Hypothalamus (tissue), 51 donors: ENCODE measurements around the gene MINK1.

ENCODE experiments used
- DNase-seq, 51 donors: peaks; one replicate each; lab custom pipeline; 2025; lab: John Stamatoyannopoulos, UW

Gene MINK1

DNA sequence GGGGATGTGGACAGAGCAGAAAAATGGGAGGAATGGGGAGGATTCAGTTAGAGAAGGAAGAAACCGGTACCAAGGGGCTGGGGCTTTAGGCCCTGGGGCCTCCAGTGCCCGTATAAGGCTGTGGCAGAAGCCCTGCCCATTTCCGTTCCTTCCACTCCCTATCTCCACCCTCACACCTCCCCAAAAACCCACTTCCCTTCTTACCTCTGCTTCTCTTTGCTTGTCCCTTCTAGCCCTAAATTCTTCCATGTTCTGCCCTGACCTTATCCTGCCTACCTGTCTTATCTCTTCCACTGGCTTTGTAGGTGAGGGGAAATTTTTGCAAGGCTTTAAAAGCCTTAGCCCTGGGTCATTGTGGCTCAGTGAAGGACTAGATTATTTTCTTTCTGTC, 111.0 kb downstream of the MINK1 start:
- DNase-seq, result no peak

- no peak for DNase-seq
Observed at GRCh38 chr17:4944554-4945175, 111.5 kb downstream of the MINK1 start.

DNA sequence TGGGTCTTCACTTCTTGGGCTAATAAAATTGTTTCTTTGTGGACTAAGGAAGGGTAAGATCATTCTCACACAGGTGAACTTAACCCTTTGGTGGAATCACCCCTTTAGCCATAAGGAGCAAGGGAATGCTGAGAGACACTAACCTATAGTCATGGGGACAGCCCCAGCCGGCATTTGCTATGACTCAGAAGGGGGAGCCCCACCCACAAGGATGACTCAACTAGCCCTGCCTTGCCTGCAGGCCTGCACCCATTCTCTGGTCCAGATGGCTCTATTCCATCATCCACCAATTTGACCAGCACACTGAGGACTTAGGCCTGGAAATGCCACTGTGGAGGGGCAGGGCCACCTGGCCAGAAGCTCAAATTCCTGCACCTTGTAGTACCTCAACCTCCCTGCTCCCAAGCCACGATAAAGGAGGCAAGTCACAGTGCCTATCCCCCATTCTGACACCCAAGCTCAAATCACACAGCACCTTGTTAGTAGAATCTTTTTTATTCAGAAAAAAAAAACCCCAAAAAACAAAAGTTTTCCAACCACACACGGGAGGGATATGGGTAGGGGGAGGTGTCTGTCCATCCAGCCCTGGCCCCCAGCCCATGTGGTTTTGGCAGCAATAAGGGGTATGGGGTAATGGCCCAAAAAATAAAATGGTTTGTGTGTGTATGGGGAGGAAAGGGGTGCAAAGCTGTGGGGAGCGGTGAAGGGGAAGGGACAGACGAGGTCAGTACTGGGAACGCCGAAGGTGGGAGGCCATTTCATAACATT, 112.2 kb downstream of the MINK1 start:
- DNase-seq, result peak in 14 of 51 donors; percentile 8 to 66 (median 26)

DNA sequence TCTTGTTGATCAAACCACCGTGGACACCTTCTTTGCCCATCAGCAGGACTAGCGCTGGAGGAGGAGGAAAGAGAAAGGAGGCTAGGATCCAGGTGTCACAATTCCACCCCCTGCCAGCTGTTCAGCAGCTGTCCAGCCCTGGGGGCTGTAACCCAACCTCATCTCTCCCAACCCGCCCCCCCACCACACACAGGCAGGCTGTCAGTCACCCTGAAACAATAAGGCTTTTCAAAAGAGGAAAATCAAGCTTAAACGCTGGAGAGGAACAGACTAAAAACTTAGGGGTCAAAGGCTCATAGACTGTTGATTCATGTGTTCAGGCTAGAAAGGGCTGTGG, 112.8 kb downstream of the MINK1 start:
- DNase-seq, result no peak

GRCh38 chr17:4946312-4946976, 113.3 kb downstream of the MINK1 start:
- no peak for DNase-seq

DNA sequence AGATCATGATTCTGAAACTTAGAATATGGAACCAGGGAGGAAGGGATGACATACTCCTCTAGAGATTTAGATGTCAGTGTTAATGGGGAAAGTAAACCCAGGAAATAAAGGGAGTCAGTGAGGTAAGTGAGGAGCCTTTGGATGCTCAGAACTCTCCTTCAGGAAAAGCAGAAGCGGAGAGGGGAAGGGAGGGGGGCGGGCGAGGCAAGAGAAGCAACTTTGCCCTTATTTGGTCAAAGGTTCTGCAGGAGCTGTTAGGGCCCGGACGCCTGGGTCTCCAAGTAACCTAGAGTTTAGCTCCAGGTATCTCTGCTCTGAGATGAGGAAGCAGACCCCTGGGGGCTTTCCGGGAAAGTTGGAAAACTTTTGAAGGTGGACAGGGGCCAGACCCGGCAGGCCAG, 113.9 kb downstream of the MINK1 start:
- DNase-seq, result no peak
